Measurements from ENCODE around the gene BMF.
A peak's percentile ranks its signal among the peaks of the same experiment; 100 is the strongest.
"Not testable (repeated sequence)": the region's sequence is repeated elsewhere in the genome, so short reads cannot be mapped to it uniquely, and the experiment has no call there.

BMF gene

GRCh38 chr15:40128766-40129660 is 20.3 kb upstream of the BMF start:
- DNase-seq, result no peak

GRCh38 chr15:40125950-40126349 is 17.3 kb upstream of the BMF start:
- DNase-seq, result no peak

- DNase-seq, result not testable (repeated sequence)
Observed at GRCh38 chr15:40124807-40125285, 16.2 kb upstream of the BMF start.

GRCh38 chr15:40124333-40124732 is 15.7 kb upstream of the BMF start:
- not testable (repeated sequence) for DNase-seq

- DNase-seq, result not testable (repeated sequence)
Observed at GRCh38 chr15:40123863-40124262, 15.2 kb upstream of the BMF start.

- DNase-seq, result not testable (repeated sequence)
Observed at GRCh38 chr15:40122989-40123388, 14.3 kb upstream of the BMF start.

- DNase-seq, result no peak
Observed at GRCh38 chr15:40121911-40122638, 13.4 kb upstream of the BMF start.

- no peak for DNase-seq
Observed at GRCh38 chr15:40118473-40118872, 9.8 kb upstream of the BMF start.

GRCh38 chr15:40115670-40116093 is 7.0 kb upstream of the BMF start:
- no peak for DNase-seq

- DNase-seq, result not testable (repeated sequence)
Observed at GRCh38 chr15:40115106-40115505, 6.4 kb upstream of the BMF start.

- DNase-seq, result no peak
Observed at GRCh38 chr15:40114218-40114617, 5.5 kb upstream of the BMF start.

- no peak for DNase-seq
Observed at GRCh38 chr15:40112789-40113188, 4.1 kb upstream of the BMF start.

- DNase-seq, result no peak
Observed at GRCh38 chr15:40111888-40112287, 3.2 kb upstream of the BMF start.

GRCh38 chr15:40110866-40111550 is 2.3 kb upstream of the BMF start:
- DNase-seq, result no peak

GRCh38 chr15:40108061-40108854 is 421 bp downstream of the BMF start:
- DNase-seq, result no peak

GRCh38 chr15:40106203-40107161 is 2.2 kb downstream of the BMF start:
- DNase-seq, result no peak

- no peak for DNase-seq
Observed at GRCh38 chr15:40105517-40106202, 3.0 kb downstream of the BMF start.

GRCh38 chr15:40104865-40105516 is 3.7 kb downstream of the BMF start:
- peak; percentile 85 for DNase-seq

GRCh38 chr15:40104296-40104864 is 4.3 kb downstream of the BMF start:
- DNase-seq, result no peak

GRCh38 chr15:40103864-40104271 is 4.8 kb downstream of the BMF start:
- no peak for DNase-seq

All from NCI-H1436 (cell line).